Measurements from ENCODE around the gene STXBP1. TPM values are rescaled to one million over a fixed set of nuclear protein-coding genes. Genes with fewer than 3 reads are reported as not detected.

Gene STXBP1
- polyA plus RNA-seq, 2 of the 4 experiments (the other 2 are of a cell fraction): 13.3 to 22.6 TPM

- DNase-seq (ENCODE audit: low read depth in 1 of 2, low spot score in 1 of 2) (no peak), FAIRE-seq (no peak), ATAC-seq (no peak)
- ChIA-PET POLR2A (no interaction called here), CTCF (interaction anchor here (0.9 to 2.4 kb wide), 4 partner anchors 16 to 258 kb away, joined by 3 to 8 read pairs (median 4); no protein-coding TSS in a partner anchor)
- Histone ChIP-seq H3K4me2 (no peak overlapping the region), H3K27ac (no peak overlapping the region), H3K4me3 (no peak overlapping the region), H3K4me1 (no peaks in the 10 kb centered on the region), H3K9me3 (no peaks in the 10 kb centered on the region)
- TF ChIP-seq RCOR1 (IDR thresholded peaks at IDR 0.05; ENCODE audit: low read depth, low read length) (no peak), POLR2AphosphoS2 (conservative IDR thresholded peaks at IDR 0.05; ENCODE audit: low read length) (no peak), SREBF2 (IDR thresholded peaks at IDR 0.05) (no peak), HOXA7 (CRISPR knock-in tag; IDR thresholded peaks at IDR 0.05) (no peak), HEYL (CRISPR knock-in tag; IDR thresholded peaks at IDR 0.05) (no peak), HES2 (IDR thresholded peaks at IDR 0.05) (no peak), HOXB5 (CRISPR knock-in tag; IDR thresholded peaks at IDR 0.05) (no peak), USF2 (IDR thresholded peaks at IDR 0.05) (no peak)
- 91% methylated on average over 3 of the region's 3 CpGs for WGBS (ENCODE audit: missing lambda C conversion rate)
Measured at GRCh38 chr9:127652733-127653132, 40.7 kb downstream of the STXBP1 start.

- ATAC-seq (no peak), FAIRE-seq (no peak), DNase-seq (ENCODE audit: low read depth in 1 of 2, low spot score in 1 of 2) (no peak)
- Histone ChIP-seq H3K27ac (no peak overlapping the region), H3K4me3 (no peak overlapping the region), H3K4me2 (no peak overlapping the region), H3K9me3 (no peaks in the 10 kb centered on the region), H3K4me1 (no peaks in the 10 kb centered on the region)
- 90% methylated on average over 5 of the region's 5 CpGs for WGBS (ENCODE audit: missing lambda C conversion rate)
- TF ChIP-seq HMGXB4 (CRISPR knock-in tag; IDR thresholded peaks at IDR 0.05; ENCODE audit: borderline replicate concordance): no peak
- no peak for TF ChIP-seq SREBF2 (IDR thresholded peaks at IDR 0.05)
- no peak for TF ChIP-seq CHD2 (IDR thresholded peaks at IDR 0.05; ENCODE audit: low read length, partially characterized antibody)
- no peak for TF ChIP-seq ELK1 (IDR thresholded peaks at IDR 0.05; ENCODE audit: low read depth, low read length)
- no peak for TF ChIP-seq EHMT2 (IDR thresholded peaks at IDR 0.05; ENCODE audit: low read depth)
- no peak for TF ChIP-seq ZSCAN20 (CRISPR knock-in tag; IDR thresholded peaks at IDR 0.05)
- TF ChIP-seq FOSL2 (IDR thresholded peaks at IDR 0.05): no peak
- no peak for TF ChIP-seq FOSL2 (CRISPR knock-in tag; IDR thresholded peaks at IDR 0.05)
- TF ChIP-seq POLR2AphosphoS2 (conservative IDR thresholded peaks at IDR 0.05; ENCODE audit: low read length): no peak
- TF ChIP-seq NFE2L2 (conservative IDR thresholded peaks at IDR 0.05; ENCODE audit: low read length): no peak
- TF ChIP-seq RCOR1 (IDR thresholded peaks at IDR 0.05; ENCODE audit: low read depth, low read length): no peak
- no peak for TF ChIP-seq HEYL (CRISPR knock-in tag; IDR thresholded peaks at IDR 0.05)
- no peak for TF ChIP-seq EP300 (IDR thresholded peaks at IDR 0.05)
- TF ChIP-seq ESRRA (IDR thresholded peaks at IDR 0.05; ENCODE audit: borderline replicate concordance, low read length): no peak
- no peak for TF ChIP-seq NR3C1 (IDR thresholded peaks at IDR 0.05)
- TF ChIP-seq HOXB5 (CRISPR knock-in tag; IDR thresholded peaks at IDR 0.05): no peak
- TF ChIP-seq MAZ (IDR thresholded peaks at IDR 0.05; ENCODE audit: borderline replicate concordance, low read depth, low read length): no peak
- ChIA-PET CTCF (interaction anchor here (1.5 kb wide), 1 partner anchor 22 kb away, joined by 3 read pairs; no protein-coding TSS in a partner anchor), POLR2A (no interaction called here)
Measured at GRCh38 chr9:127654619-127655018, 42.5 kb downstream of the STXBP1 start.

- ATAC-seq (no peak), FAIRE-seq (no peak), DNase-seq (ENCODE audit: low read depth in 1 of 2, low spot score in 1 of 2) (no peak)
- Histone ChIP-seq H3K9me3 (no peaks in the 10 kb centered on the region), H3K4me3 (no peak overlapping the region), H3K27ac (no peak overlapping the region), H3K4me2 (no peak overlapping the region), H3K4me1 (no peaks in the 10 kb centered on the region)
- ChIA-PET CTCF (interaction anchor here (1.2 kb wide), 1 partner anchor 29 kb away, joined by 3 read pairs; no protein-coding TSS in a partner anchor), POLR2A (no interaction called here)
- TF ChIP-seq CHD2 (IDR thresholded peaks at IDR 0.05; ENCODE audit: low read length, partially characterized antibody): no peak
- no peak for TF ChIP-seq JUN (IDR thresholded peaks at IDR 0.05)
- TF ChIP-seq CEBPB (IDR thresholded peaks at IDR 0.05): no peak
- no peak for TF ChIP-seq MAFK (IDR thresholded peaks at IDR 0.05; ENCODE audit: partially characterized antibody)
- TF ChIP-seq CHD4 (IDR thresholded peaks at IDR 0.05; ENCODE audit: borderline replicate concordance): no peak
- no peak for TF ChIP-seq JUNB (IDR thresholded peaks at IDR 0.05)
- TF ChIP-seq KDM1A (IDR thresholded peaks at IDR 0.05; ENCODE audit: low read depth): no peak
- no peak for TF ChIP-seq SREBF2 (IDR thresholded peaks at IDR 0.05)
- TF ChIP-seq HOXA7 (CRISPR knock-in tag; IDR thresholded peaks at IDR 0.05): no peak
- TF ChIP-seq FOSL2 (IDR thresholded peaks at IDR 0.05): no peak
- TF ChIP-seq FOSL2 (CRISPR knock-in tag; IDR thresholded peaks at IDR 0.05): no peak
- 85% methylated on average over 5 of the region's 5 CpGs for WGBS (ENCODE audit: missing lambda C conversion rate)
Measured at GRCh38 chr9:127658428-127658827, 46.4 kb downstream of the STXBP1 start.
